Occipital lobe (tissue), 2 donors: Measurements from ENCODE around the gene SLC4A8. TPM values are rescaled to one million over a fixed set of nuclear protein-coding genes. Genes with fewer than 3 reads are reported as not detected.

Source experiments
- DNase-seq: peaks from one replicate; lab custom pipeline; 2025; lab: John Stamatoyannopoulos, UW
- total RNA-seq: library from RNA; depleted of rRNA; stranded (reverse); fragments of >200 nt; gene quantifications from one replicate; pipeline ENCODE4 v1.2.3, GENCODE V29; 2014

The SLC4A8 gene
- total RNA-seq, 1 donor from 2014 or later = 31.8 TPM

DNA sequence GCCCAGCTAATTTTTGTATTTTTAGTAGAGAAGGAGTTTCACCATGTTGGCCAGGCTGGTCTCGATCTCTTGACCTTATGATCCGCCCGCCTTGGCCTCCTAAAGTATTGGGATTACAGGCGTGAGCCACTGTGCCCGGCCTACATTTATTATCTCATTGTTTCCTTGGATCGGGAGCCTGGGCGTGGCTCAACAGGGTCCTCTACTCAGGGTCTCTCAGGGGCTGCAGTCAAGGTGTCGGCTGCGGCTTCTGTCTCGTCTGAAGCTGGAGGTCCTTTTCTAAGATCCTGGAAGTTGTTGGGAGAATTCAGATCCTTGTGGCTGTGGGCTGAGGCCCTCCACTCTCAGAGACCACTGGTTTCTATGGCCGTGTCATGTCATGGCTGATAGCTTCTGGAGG lies 100.9 kb downstream of the SLC4A8 start:
- no peak for DNase-seq

DNA sequence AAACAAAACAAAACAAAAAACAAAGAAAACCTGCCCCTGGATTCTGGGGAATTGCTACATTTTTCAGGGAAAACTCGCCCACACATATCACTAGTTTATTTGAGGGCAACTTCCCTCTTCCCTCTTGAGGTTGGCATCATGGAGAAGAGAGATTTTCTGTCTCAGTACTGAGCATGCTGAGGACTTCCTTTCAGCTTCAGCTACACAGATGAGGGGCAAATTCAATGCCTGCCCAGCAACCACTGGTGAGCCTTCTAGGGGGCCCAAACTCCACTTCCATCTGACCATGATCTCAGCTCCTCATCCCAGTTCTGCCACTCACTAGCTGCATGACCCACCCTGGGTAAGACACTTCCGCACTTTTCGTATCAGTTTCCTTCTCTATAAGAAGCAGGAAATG lies 103.3 kb downstream of the SLC4A8 start:
- DNase-seq = no peak

DNA sequence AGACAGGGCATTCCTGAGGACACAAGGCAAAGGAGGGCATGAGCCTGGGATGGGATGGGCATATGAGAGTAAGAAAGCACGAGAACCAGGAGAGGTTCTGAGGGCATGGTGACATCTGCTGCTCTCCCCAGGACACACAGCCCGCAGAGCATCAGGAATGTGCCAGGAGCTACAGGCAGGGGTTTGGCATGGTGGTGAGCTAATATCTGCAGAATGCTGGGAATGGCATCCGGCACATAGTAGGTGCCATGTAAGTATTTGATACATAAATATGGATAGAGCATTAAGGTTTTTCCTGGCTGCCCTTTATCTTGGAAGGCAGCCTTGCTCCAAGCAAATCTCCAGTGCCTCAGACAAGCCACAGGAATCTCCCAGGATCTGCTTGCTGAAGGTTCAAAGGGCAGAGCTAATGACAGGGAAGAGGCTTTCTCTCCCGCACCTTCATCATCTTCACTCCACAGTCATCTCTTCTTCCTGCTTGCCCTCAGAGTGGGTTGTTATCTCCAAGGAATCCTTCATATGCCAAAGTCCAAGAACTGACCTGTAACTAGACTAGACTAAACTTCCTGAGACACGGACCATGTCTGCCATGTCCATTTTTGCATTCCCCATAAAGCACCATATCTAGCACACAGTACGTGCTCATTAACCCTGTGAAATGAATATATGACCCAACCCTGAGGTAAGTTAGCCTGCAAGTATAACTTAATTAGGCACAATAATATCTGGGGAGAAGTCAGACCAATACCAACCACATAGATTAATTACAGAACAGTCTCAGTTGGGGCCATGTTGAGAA lies 104.4 kb downstream of the SLC4A8 start:
- DNase-seq = no peak

DNA sequence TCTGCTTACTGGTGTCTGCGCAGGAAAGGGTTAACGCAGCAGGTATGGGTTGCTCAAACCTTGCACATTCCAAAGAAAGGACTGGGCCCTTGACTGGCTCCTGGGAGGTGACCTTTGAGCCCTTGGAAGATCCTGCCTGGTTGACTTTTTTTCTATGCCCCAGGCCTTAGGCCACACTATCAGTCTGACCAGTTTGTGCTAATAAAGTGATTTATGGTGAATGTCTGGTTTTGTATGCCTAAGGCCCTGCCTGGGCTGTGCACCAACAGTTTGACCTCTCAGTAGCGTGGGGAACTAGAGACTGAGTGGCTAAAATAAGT lies 105.0 kb downstream of the SLC4A8 start:
- DNase-seq = no peak

DNA sequence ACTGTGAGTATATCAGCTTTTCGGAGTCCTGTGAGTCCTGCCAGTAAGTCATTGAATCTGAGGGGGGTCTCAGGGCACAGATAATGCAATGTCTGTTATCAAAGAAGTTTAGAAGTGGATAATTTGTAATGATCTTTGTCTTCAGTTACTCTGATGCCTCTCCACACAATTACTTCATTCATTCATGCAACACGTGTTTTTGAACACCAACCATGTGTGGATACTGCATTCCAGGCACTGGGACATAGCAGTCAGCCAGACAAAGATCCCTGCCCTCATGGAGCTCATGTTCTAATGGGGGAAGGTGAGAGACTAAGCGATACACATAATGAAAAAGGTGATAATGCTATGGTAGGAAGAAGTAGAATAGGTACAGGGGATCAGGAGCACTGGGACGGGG lies 105.6 kb downstream of the SLC4A8 start:
- DNase-seq = no peak

DNA sequence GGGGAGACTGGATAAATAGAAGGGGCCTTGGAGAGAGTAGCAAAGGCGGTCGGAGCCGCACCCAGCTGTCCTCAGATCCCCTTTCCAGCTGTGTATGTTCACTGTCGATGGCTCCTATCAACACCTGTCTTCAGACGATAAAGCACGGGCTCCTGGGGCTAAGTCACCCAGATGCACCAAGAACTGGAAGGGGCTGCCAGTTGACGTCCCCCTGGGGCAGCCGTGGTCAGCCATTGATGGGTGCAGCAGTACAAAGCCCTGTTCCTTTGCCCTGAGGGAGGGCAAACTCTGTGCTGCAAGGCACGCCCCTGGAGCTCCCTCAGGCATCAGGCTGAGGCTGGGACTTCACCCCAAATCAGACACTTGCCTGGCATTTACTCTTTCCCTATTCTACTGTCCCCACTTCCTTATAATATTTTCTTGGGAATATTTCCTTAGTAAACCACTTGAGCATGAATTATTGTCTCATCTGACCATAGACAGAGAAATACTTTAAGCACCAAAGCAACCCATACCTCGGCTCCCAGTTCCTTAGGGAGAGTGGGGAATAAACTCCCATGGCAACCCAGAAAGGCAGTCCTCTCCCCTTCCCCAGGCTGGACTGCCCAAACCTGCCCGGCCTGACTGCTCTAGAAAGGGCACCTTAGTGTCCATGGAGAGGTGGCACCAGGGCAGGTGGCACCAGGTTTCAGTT lies 106.8 kb downstream of the SLC4A8 start:
- DNase-seq = no peak

DNA sequence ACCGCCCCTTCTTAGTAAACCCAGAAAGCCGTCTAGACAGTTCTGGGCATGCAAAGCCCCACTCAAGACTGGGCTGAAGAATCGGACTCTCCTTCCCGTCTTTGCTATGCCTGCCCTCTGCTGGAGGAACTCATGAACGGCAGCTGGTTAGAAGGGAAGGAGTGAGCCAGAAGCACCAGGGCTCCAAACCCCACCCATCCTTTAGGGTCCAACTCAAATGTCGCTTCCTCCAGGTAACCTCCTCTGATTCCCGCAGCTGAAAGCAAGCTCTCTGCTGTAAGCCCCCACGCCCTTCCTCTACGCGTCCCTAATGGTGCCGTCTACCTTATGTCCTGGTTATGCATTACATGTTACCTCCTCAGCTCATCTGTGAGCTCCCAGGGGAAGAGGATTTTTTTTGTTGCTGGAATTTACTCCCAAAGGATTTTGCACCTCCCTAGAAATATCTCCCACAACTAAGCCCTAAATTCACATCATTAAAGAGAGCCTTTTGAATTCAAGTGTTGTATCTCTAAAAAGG lies 107.4 kb downstream of the SLC4A8 start:
- DNase-seq = peak; percentile 79

DNA sequence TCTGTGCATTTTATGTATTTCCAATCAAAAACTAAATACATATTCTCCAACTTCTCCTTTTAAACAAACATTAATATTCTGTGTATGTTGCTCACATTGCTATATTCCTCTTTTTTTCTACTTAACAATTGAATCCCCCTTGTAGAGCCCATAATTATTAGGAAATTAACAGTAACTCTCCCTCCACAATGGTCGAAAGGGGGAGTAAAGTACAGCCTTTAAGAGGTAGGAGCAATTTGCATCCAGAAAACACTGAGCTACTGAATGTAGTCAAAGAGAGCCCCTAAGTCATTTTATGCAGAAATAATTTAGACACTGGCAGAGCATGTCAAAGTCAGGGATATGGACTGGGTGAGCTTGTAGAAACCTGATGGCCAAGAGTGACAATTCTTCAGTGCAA lies 109.2 kb downstream of the SLC4A8 start:
- DNase-seq = no peak

DNA sequence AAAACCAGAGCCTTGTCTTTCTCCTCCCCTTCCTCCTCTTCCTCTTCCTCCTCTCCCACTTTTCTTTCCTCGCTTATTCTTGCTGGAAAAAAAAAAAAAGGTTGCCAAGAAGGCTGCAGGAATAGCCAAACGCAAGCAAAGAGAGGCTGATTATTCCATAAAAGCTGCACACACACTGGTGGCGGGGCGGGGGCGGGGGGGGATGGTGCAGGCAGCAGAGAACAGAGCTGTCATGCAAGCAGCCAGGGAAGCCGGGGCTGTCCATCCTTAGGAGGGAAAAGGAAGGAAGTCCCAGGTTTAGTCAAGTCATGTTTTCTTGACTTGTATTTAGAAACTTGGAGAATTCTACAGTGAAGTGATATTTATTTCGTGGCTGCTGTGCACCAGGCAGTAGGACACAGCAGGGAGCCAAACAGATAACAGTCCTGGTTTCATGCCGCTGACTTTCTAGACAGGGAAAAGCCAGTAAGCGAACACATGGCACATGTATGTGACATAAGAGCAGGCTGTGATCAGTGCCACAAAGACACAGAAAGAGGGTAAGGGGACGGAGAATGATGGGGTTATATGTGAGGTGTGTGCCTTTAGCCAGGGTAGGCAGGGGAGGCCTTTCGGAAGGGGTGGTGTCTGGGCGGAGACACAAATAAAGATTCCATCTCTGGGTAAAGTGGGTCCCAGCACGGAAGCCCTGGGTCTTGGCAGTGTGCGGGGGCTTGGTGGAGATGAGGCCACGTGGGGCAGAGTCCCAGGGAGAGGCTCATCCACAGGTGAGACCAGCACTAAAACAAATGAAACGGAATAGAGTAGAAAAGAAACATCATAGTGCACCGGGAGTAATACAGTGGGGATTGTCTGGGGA lies 109.8 kb downstream of the SLC4A8 start:
- DNase-seq = no peak

DNA sequence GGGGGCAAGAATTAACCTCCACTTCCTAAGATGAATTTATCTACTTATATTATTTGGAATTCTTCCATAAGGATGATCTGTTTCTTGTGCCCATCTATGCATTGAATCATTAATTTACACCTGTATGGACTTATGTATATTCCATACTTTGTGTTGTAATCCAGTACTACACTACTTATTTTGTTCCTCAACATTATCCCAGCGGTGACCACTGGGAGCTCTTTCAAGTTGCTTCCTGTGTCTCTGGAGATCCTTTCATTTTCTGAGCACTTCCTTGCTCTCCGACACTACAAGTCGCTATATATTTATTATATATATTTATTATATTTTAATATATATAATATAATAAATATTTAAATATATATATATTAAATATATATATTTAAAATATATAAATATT lies 111.5 kb downstream of the SLC4A8 start:
- DNase-seq = no peak

DNA sequence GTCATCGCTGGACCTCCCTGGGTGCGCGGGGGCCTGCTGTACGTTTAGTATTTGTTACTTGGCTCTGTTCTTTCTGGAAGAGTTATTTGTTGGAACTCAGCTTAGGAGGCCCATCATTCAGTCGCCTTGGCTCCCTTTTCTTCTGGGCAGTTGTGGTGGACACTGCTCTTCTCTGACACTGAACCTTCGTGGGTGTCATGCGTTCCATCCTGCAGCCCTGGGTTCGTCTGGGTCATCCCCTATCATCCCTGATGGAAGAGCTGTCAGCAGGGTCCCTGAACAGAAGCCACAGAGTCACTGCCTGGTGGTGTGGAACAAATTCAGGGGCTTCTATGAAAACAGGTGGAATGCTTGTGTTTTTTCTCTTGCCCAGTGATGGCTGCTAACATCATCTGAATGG lies 113.5 kb downstream of the SLC4A8 start:
- DNase-seq = no peak

DNA sequence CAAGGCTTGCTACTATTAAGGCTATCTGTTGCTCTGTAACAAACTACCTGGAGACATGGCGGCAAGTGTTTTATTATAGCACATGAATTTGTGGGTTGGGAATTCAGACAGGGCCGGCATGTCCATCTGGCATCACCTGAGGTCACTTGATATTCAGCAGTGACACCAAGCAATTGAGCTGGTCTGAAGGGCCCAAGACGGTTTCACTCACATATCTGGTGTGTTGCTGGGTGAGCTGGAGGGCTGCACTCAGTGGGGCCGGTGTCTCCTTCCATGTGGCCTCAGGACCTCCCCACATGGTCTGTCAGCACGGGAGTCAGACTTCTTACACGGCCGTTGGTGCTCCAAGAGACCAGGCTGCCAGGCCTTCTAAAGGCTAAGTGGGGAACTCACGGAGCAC lies 114.0 kb downstream of the SLC4A8 start:
- no peak for DNase-seq

DNA sequence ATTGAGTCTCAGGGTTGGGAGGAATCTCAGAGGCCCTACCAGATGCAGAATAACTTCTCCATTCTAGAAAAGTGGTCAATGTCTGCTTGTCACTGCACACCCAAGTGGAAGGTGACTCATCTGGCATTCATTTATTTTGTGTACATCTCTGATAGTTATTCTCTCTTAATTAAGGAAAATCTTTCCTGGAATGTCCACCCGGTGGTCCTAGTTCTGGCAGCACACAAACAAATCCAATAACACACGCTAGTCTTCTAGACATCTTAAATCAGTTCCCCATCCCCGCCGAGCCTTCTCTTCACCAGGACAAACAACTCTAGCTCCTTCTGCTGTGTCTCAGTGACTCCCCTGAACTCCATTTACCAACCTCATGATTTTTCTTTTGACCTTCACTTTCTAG lies 116.4 kb downstream of the SLC4A8 start:
- DNase-seq = no peak

DNA sequence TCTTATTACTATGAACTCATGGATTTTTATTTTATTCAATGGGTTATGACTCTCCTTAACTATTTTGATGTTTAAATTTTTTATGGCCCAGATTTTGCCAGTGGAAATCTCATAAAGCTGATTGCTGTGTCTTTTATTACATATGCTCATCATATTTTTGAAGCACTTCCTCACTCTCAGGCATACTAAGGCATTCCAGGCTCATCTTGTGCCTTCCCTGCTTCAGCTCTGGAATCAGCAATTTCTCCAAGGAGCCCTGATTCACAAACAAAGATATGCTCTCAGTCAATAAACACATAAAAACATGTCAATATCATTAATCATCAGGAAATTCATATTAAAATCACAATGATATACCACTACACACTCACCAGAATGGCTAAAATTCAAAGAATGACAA lies 121.5 kb downstream of the SLC4A8 start:
- DNase-seq = no peak

DNA sequence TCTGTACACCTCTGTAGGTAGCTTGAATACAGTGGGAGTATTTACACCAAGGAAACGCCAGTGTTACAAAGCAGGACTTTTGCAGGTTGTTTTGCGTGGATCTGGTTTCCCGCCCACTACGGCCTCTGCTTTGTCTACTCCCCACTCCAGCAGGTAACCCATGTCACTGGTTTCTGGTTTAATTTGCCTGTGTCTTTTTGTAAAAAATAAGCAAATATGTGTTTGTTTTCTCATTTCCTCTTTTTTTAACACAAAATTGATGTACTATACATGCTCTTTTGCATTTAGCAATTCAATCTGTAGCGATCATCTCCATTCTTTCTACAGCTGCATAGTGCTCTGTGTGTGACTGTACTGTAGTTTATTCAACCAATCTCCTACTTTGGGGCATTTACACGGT lies 123.0 kb downstream of the SLC4A8 start:
- no peak for DNase-seq

DNA sequence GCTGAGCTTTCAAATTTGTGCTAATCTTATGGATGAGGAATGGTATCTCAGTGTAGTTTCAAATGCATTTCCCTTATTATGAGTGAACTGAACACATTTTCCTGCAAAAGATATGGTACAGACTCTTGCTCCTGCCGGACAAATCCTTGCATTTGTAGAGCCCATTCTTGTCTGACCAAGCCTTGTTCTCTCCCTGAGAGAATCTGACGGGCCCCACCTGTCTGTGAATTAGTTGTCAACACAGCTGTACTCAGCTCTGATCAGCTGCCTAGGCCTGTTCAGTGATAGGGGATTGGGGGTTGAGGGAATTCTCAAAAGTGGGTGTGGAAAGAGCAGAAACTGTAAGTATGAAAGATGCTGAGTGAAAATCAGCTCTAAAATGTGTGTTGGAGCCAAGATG lies 123.6 kb downstream of the SLC4A8 start:
- no peak for DNase-seq

DNA sequence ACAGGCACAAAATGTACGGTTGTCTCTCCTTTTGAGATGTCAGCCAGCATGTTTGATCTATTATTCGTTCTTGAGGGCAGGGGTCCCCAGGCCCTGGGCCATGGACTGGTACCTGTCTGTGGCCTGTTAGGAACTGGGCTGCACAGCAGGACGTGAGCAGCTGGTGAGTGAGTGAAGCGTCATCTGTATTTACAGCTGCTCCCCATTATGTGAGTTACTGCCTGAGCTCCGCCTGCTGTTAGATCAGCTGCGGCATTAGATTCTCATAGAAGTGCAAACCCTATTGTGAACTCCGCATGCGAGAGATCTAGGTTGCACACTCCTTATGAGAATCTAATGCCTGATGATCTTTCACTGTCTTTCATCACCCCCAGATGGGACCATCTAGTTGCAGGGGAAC lies 125.0 kb downstream of the SLC4A8 start:
- DNase-seq = no peak

Other genes with a start within 250 kb of the SLC4A8 start
- gene POU6F1, start 206.8 kb upstream of the SLC4A8 start, total RNA-seq = 14.5 TPM
- gene DAZAP2, start 186.0 kb upstream of the SLC4A8 start, total RNA-seq = 66.8 TPM
- gene SMAGP, start 154.4 kb upstream of the SLC4A8 start, total RNA-seq = 3.1 TPM
- 2.2 TPM for gene BIN2, start 100.7 kb upstream of the SLC4A8 start, total RNA-seq
- not detected for gene CELA1, start 78.2 kb upstream of the SLC4A8 start, total RNA-seq
- 0.94 TPM for gene GALNT6, start 33.4 kb upstream of the SLC4A8 start, total RNA-seq
- 51.2 TPM for gene SCN8A, start 166.4 kb downstream of the SLC4A8 start, total RNA-seq